BLaER1 (cell line): ENCODE measurements around the gene RTP2.

ENCODE experiments used
- H3K27ac ChIP-seq: shearing (Covaris generic); formaldehyde crosslinking; 2 replicates; pipeline ENCODE4 v1.8.1; 2022
- H3K27me3 ChIP-seq: shearing (Covaris generic); formaldehyde crosslinking; 2 replicates; pipeline ENCODE4 v1.8.1; 2022
- H3K36me3 ChIP-seq: shearing (Covaris generic); formaldehyde crosslinking; 2 replicates; pipeline ENCODE4 v1.8.1; 2022
- H3K4me1 ChIP-seq: shearing (Covaris generic); formaldehyde crosslinking; 2 replicates; pipeline ENCODE4 v1.8.1; 2022
- H3K4me2 ChIP-seq: shearing (Covaris generic); formaldehyde crosslinking; 2 replicates; pipeline ENCODE4 v1.8.1; 2022
- H3K4me3 ChIP-seq: shearing (Covaris generic); formaldehyde crosslinking; 2 replicates; pipeline ENCODE4 v1.8.1; 2022
- H3K9ac ChIP-seq: shearing (Covaris generic); formaldehyde crosslinking; 2 replicates; pipeline ENCODE4 v1.8.1; 2022
- H3K9me3 ChIP-seq: shearing (Covaris generic); formaldehyde crosslinking; 2 replicates; pipeline ENCODE4 v1.8.1; 2022
- H4K20me1 ChIP-seq: shearing (Covaris generic); formaldehyde crosslinking; 2 replicates; pipeline ENCODE4 v1.8.1; 2022
- Cebpa-rat ChIP-seq: shearing (Covaris generic); IDR thresholded peaks from 2 replicates; pipeline ENCODE4 v1.8.1; 2022

RTP2 gene, protein sequence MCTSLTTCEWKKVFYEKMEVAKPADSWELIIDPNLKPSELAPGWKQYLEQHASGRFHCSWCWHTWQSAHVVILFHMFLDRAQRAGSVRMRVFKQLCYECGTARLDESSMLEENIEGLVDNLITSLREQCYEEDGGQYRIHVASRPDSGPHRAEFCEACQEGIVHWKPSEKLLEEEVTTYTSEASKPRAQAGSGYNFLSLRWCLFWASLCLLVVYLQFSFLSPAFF

GRCh38 chr3:187702507-187703033 is at the start of gene RTP2:
RTP2 (minus strand) TSS chr3:187702557; CDS start chr3:187702128, 429 bp downstream.
- Histone ChIP-seq H3K27ac (no peak within 1 kb of the TSS), H3K9me3 (no peaks in the 10 kb centered on the region), H3K4me3 (no peak within 1 kb of the TSS), H3K36me3 (no peaks in the 10 kb centered on the region), H4K20me1 (no peaks in the 10 kb centered on the region), H3K4me1 (no peaks in the 10 kb centered on the region), H3K27me3 (no peaks in the 10 kb centered on the region), H3K4me2 (no peak within 1 kb of the TSS), H3K9ac (no peak within 1 kb of the TSS)
- TF ChIP-seq Cebpa-rat, result no peak

DNA sequence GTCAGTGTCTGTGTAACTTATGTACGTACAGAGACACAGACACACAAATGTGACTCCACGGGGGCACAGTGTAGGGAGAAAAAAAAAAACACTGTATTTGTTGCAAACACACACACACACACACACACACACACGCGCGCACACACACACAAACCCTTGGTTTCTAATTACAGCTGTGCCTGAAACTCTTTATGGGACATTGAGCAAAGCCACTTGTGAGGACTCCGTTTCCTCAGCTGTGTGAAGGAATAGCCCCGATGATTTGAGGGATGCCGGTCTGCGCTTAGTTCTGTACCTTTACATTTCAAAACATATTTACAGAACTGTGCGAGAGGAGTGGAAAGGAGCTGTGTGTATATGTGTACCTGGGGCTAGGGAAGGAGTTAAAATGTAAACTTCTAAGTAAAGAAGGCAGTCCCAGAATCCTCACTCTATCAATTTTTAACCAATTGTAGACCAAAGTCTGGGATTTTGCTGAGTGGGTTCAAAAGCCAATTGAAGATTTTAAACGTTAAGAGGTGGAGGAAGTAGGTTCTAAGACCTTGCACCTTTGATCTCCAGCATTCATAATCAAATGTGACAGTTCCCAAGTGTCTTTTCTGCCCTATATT is 48.3 kb upstream of the RTP2 start:
- peak overlapping the region; percentile 45 for H3K9ac ChIP-seq
- H3K27ac ChIP-seq, result peak overlapping the region; percentile 52; the same call in 1 of the 2 replicates
- H3K27me3 ChIP-seq, result no peaks in the 10 kb centered on the region
- no peaks in the 10 kb centered on the region for H3K9me3 ChIP-seq
- peaks cover 53% of the 10 kb centered on the region for H3K4me1 ChIP-seq
- peak overlapping the region; percentile 98 for H3K4me2 ChIP-seq
- no peak for TF ChIP-seq Cebpa-rat
- H3K36me3 ChIP-seq, result no peaks in the 10 kb centered on the region
- no peaks in the 10 kb centered on the region for H4K20me1 ChIP-seq
- peak overlapping the region; percentile 58 for H3K4me3 ChIP-seq

- no peaks in the 10 kb centered on the region for H3K9me3 ChIP-seq
- peak overlapping the region; percentile 45 for H3K9ac ChIP-seq
- H3K27ac ChIP-seq, result peak overlapping the region; percentile 52; the same call in 1 of the 2 replicates
- peaks cover 53% of the 10 kb centered on the region for H3K4me1 ChIP-seq
- peak overlapping the region; percentile 58 for H3K4me3 ChIP-seq
- H3K4me2 ChIP-seq, result peak overlapping the region; percentile 98
- no peaks in the 10 kb centered on the region for H3K27me3 ChIP-seq
- H3K36me3 ChIP-seq, result no peaks in the 10 kb centered on the region
- peaks cover 2% of the 10 kb centered on the region for H4K20me1 ChIP-seq
- no peak for TF ChIP-seq Cebpa-rat
Observed at GRCh38 chr3:187750006-187750512, 47.7 kb upstream of the RTP2 start.

DNA sequence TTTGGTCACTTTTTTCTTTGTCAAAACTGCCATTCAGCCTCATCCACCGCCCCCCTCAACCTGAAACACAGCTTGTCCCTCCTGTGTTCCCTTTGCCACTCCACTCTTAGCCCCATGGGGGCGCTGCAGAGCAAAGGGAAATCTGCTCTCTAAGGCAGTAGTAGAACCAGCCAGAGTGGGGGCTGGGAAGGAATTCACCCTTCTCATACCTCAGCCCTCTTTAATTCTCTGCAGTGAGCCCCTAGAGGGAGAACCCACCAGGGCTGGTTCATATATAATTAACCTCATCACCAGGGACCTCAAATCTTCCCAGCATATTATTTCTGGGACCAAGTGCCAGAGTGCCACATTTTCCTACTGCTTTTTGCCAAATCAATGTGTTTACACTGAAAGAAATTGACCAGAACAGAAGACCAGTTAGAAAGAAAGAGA is 45.7 kb upstream of the RTP2 start:
- Histone ChIP-seq H4K20me1 (peaks cover 16% of the 10 kb centered on the region), H3K4me1 (peaks cover 53% of the 10 kb centered on the region), H3K27me3 (no peaks in the 10 kb centered on the region), H3K9ac (peak overlapping the region; percentile 99), H3K9me3 (no peaks in the 10 kb centered on the region), H3K4me3 (0 out of 2 replicates have a peak overlapping the region, but pooled peaks have one; percentile 97), H3K36me3 (no peaks in the 10 kb centered on the region), H3K4me2 (peak overlapping the region; percentile 98), H3K27ac (peak overlapping the region; percentile 75)
- no peak for TF ChIP-seq Cebpa-rat

- Histone ChIP-seq H3K4me3 (peak overlapping the region; percentile 97), H3K9me3 (no peaks in the 10 kb centered on the region), H3K27ac (peak overlapping the region; percentile 75), H3K36me3 (no peaks in the 10 kb centered on the region), H3K4me2 (peak overlapping the region; percentile 98), H3K27me3 (no peaks in the 10 kb centered on the region), H3K9ac (peak overlapping the region; percentile 99), H4K20me1 (peaks cover 21% of the 10 kb centered on the region), H3K4me1 (peaks cover 53% of the 10 kb centered on the region)
- no peak for TF ChIP-seq Cebpa-rat
Observed at GRCh38 chr3:187747506-187747905, 45.1 kb upstream of the RTP2 start.

GRCh38 chr3:187746442-187747281 is 44.3 kb upstream of the RTP2 start:
- Histone ChIP-seq H3K4me3 (peak overlapping the region; percentile 97), H4K20me1 (peaks cover 30% of the 10 kb centered on the region), H3K4me2 (peak overlapping the region; percentile 98), H3K27ac (peak overlapping the region; percentile 100), H3K9ac (peak overlapping the region; percentile 99), H3K4me1 (peaks cover 49% of the 10 kb centered on the region), H3K9me3 (no peaks in the 10 kb centered on the region), H3K36me3 (no peaks in the 10 kb centered on the region), H3K27me3 (no peaks in the 10 kb centered on the region)
- no peak for TF ChIP-seq Cebpa-rat

DNA sequence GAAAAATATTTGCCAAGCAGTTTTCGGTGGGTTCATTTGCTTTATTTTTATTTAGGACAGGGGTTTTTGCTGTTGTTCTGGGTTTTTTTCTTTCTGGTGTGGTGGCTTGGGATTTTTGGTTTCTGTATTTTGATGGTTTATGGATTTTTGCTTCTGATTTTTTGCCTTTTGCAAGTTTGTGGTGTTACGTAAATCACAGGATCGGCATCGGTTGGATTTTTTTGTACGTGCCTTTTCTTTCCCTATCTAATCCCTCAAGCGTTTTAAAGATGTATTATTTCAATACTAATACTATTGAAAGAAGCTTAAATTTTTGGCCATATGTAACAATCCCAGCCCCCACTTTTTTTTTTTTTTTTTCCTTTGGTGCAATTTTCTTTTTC is 43.7 kb upstream of the RTP2 start:
- Histone ChIP-seq H4K20me1 (peaks cover 36% of the 10 kb centered on the region), H3K27me3 (no peaks in the 10 kb centered on the region), H3K27ac (peak overlapping the region; percentile 100), H3K9ac (peak overlapping the region; percentile 99), H3K4me2 (peak overlapping the region; percentile 98), H3K4me1 (peaks cover 43% of the 10 kb centered on the region), H3K36me3 (no peaks in the 10 kb centered on the region), H3K9me3 (no peaks in the 10 kb centered on the region), H3K4me3 (peak overlapping the region; percentile 97)
- TF ChIP-seq Cebpa-rat, result no peak

- Histone ChIP-seq H3K4me2 (peak within 1 kb of the TSS; percentile 98), H3K27me3 (no peaks in the 10 kb centered on the region), H3K36me3 (no peaks in the 10 kb centered on the region), H3K27ac (peak within 1 kb of the TSS; percentile 100), H3K9me3 (no peaks in the 10 kb centered on the region), H3K9ac (peak within 1 kb of the TSS; percentile 99), H3K4me3 (peak within 1 kb of the TSS; percentile 97), H3K4me1 (peaks cover 37% of the 10 kb centered on the region), H4K20me1 (peaks cover 42% of the 10 kb centered on the region)
- peak; percentile 88 for TF ChIP-seq Cebpa-rat
Observed at GRCh38 chr3:187745201-187746058, 43.1 kb upstream of the RTP2 start, which contains the start of gene BCL6. BCL6 (minus strand) TSS chr3:187745468; CDS start chr3:187733693, 11,775 bp downstream.
